B cell (primary cell): ENCODE measurements around the gene BCL2L13. TPM values are rescaled to one million over a fixed set of nuclear protein-coding genes. Genes with fewer than 3 reads are reported as not detected.

Experiments used
- ATAC-seq: fragments of 200-7000 bp; cut with Tn5 transposase; one replicate; pipeline ENCODE4 v1.10.0; 2021; ENCODE audit warnings: low read depth, mild to moderate bottlenecking, moderate number of reproducible peaks, moderate library complexity
- CTCF ChIA-PET: fragments of 350-600 bp; sonication (Branson Sonifier 250); formaldehyde crosslinking; loops from one replicate; lab custom pipeline; 2021; ENCODE audit warnings: antibody characterized with exemption, inconsistent platforms; lab: Charles Lee
- POLR2A ChIA-PET: fragments of 350-600 bp; sonication (Branson Sonifier 250); formaldehyde crosslinking; loops from one replicate; lab custom pipeline; 2021; ENCODE audit warnings: antibody characterized with exemption; lab: Charles Lee
- DNase-seq: peaks from one replicate; pipeline ENCODE4 v3.0.0; 2013
- H2AFZ ChIP-seq: 2 replicates; pipeline ENCODE4 v1.6.1; 2012; ENCODE audit warnings: mild to moderate bottlenecking, low read depth, low read length; ENCODE audit not compliant: insufficient read depth, poor library complexity, severe bottlenecking
- H3K27ac ChIP-seq, 2 donors: 1 replicate in 1 of 2; 2 replicates in 1 of 2; pipeline ENCODE4 v1.5.1; 2012 to 2013; ENCODE audit warnings: low read length in 2 of 2, mild to moderate bottlenecking in 2 of 2, moderate library complexity in 1 of 2
- H3K27me3 ChIP-seq, 4 experiments: fragments of 200-600 bp in 1 of 4; sonication (generic) in 1 of 4; replicated peaks in 1 of 4; 1 replicate in 2 of 4; 2 replicates in 2 of 4; pipeline versions ENCODE4 v1.6.1 to v1.7.0; 2013 to 2016; ENCODE audit warnings: low read length in 3 of 4, mild to moderate bottlenecking in 2 of 4, mixed read lengths in 1 of 4, moderate library complexity in 1 of 4; ENCODE audit not compliant: insufficient read depth in 4 of 4, control insufficient read depth in 3 of 4; ENCODE audit errors: control extremely low read depth in 1 of 4
- H3K36me3 ChIP-seq, 2 experiments: replicated peaks in 1 of 2; 1 replicate in 1 of 2; 2 replicates in 1 of 2; pipeline versions ENCODE4 v1.6.1 to v1.7.1; 2013; ENCODE audit warnings: low read length in 1 of 2; ENCODE audit not compliant: insufficient read depth in 2 of 2, control insufficient read depth in 1 of 2; ENCODE audit errors: control extremely low read depth in 1 of 2, extremely low read depth in 1 of 2
- H3K4me1 ChIP-seq, 2 donors: fragments of 200-600 bp in 1 of 2; sonication (generic) in 1 of 2; 1 replicate in 1 of 2; 2 replicates in 1 of 2; pipeline versions ENCODE4 v1.5.1 to v1.6.1; 2013 to 2017; ENCODE audit warnings: low read length in 2 of 2; ENCODE audit not compliant: control insufficient read depth in 2 of 2, insufficient read depth in 2 of 2
- H3K4me2 ChIP-seq: replicated peaks from 2 replicates; pipeline ENCODE3; 2012; ENCODE audit warnings: mild to moderate bottlenecking, low read depth, low read length; ENCODE audit not compliant: poor library complexity, severe bottlenecking
- H3K4me3 ChIP-seq, 5 experiments: fragments of 200-600 bp in 1 of 5; sonication (generic) in 1 of 5; 1 replicate in 3 of 5; 2 replicates in 2 of 5; pipeline versions ENCODE4 v1.5.1 to v1.7.0; 2011 to 2016; ENCODE audit warnings: low read length in 4 of 5, mild to moderate bottlenecking in 4 of 5, low read depth in 2 of 5, control low read depth in 1 of 5, moderate library complexity in 1 of 5; ENCODE audit not compliant: insufficient read depth in 1 of 5; ENCODE audit errors: control extremely low read depth in 1 of 5, extremely low read depth in 1 of 5
- H3K79me2 ChIP-seq: fragments of 200-600 bp; sonication (generic); one replicate; pipeline ENCODE4 v1.6.0; 2016; ENCODE audit warnings: low read length; ENCODE audit not compliant: control insufficient read depth, insufficient read depth
- H3K9ac ChIP-seq: fragments of 200-600 bp; sonication (generic); 2 replicates; pipeline ENCODE4 v1.6.1; 2017; ENCODE audit warnings: mild to moderate bottlenecking, low read length, moderate library complexity
- H3K9me3 ChIP-seq, 3 donors: one replicate each; pipeline versions ENCODE4 v1.6.1 to v1.7.1; 2013; ENCODE audit warnings: low read length in 2 of 3; ENCODE audit not compliant: control insufficient read depth in 2 of 3, insufficient read depth in 1 of 3; ENCODE audit errors: control extremely low read depth in 1 of 3
- H4K20me1 ChIP-seq: 2 replicates; pipeline ENCODE4 v1.6.0; 2012; ENCODE audit warnings: mild to moderate bottlenecking, low read length; ENCODE audit not compliant: insufficient read depth, control insufficient read depth, poor library complexity, severe bottlenecking
- H3K27ac Mint-ChIP-seq: one replicate; pipeline ENCODE4 v1.8.0; 2021; ENCODE audit warnings: mixed read lengths
- H3K27me3 Mint-ChIP-seq: one replicate; pipeline ENCODE4 v1.8.0; 2021; ENCODE audit warnings: mixed read lengths
- H3K4me1 Mint-ChIP-seq: one replicate; pipeline ENCODE4 v1.8.0; 2021; ENCODE audit warnings: mixed read lengths
- H3K4me3 Mint-ChIP-seq: one replicate; pipeline ENCODE4 v1.8.0; 2021; ENCODE audit warnings: mixed read lengths
- H3K9me3 Mint-ChIP-seq: one replicate; pipeline ENCODE4 v1.8.0; 2022; ENCODE audit warnings: mixed read lengths; ENCODE audit not compliant: insufficient read depth
- EZH2 ChIP-seq: IDR thresholded peaks from 2 replicates; pipeline ENCODE4 v1.6.1; 2012; ENCODE audit warnings: borderline replicate concordance, low read depth, mild to moderate bottlenecking, moderate library complexity, low read length; ENCODE audit not compliant: insufficient read depth, poor library complexity, severe bottlenecking
- WGBS: methylation state at CpG from one replicate; pipeline ENCODE4 v1.1.5; 2013; ENCODE audit warnings: missing lambda C conversion rate; ENCODE audit not compliant: insufficient coverage; 5-methylcytosine and 5-hydroxymethylcytosine counted together
- intact Hi-C: fragments of 100-400 bp; cut with micrococcal nuclease; formaldehyde crosslinking; loops from one replicate; pipeline ENCODE4 v1.10.0; 2022
- polyA plus RNA-seq: library from polyadenylated mRNA; depleted of rRNA; stranded (reverse); fragments of >200 nt; gene quantifications from 2 replicates; pipeline ENCODE4 v1.2.3, GENCODE V29; 2012
- total RNA-seq, 2 donors: library from RNA; stranded (reverse); fragments of 120-200 nt in 1 of 2; gene quantifications; 1 replicate in 1 of 2; 2 replicates in 1 of 2; pipeline versions ENCODE4 v1.2.3 to v1.2.4, GENCODE V29; 2013 to 2022
- TF ChIP-seq, protein P1 (sequence below): fragments of 200-600 bp; IDR thresholded peaks from one replicate; pipeline ENCODE4 v1.8.0; 2022; ENCODE audit warnings: antibody characterized with exemption, mild to moderate bottlenecking

The BCL2L13 gene
- total and polyA plus RNA-seq, 2 donors (not counting 1 experiment from before 2014, with no cell fraction given) = 19.2 to 29.9 TPM

DNA sequence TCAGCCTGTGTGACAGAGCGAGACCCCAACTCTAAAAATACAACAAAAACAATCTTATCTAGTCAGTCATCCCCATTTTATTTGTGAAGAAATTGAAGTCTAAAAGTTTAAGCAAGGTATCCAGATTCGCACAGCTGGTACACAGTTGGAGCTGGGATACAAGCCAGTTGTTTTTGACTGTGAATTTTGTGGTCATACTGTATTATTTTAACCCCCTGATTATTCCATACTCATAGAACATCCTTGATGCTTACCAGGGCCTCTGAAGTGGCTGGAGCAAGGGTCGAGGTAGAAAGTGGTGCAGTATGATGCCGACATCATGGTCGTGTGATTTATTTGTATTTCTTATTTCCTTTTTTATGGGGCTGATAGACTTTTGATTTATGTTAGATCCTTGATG, 85.7 kb downstream of the BCL2L13 start:
- Mint-ChIP-seq H3K27ac (no peak overlapping the region), H3K9me3 (no peaks in the 10 kb centered on the region), H3K27me3 (no peaks in the 10 kb centered on the region), H3K4me3 (no peak overlapping the region), H3K4me1 (peaks cover 6% of the 10 kb centered on the region)
- intact Hi-C loops = no loop called here
- Histone ChIP-seq H3K27me3 (no peaks in the 10 kb centered on the region), H3K9me3 (no peaks in the 10 kb centered on the region), H3K4me3 (no peak overlapping the region), H2AFZ (no peak overlapping the region), H3K9ac (no peak overlapping the region), H3K79me2 (no peaks in the 10 kb centered on the region), H4K20me1 (no peaks in the 10 kb centered on the region), H3K27ac (no peak overlapping the region), H3K36me3 (peaks cover 1 to 20% of the 10 kb centered on the region in 2 experiments), H3K4me1 (no peaks in the 10 kb centered on the region), H3K4me2 (no peak overlapping the region)
- WGBS = no CpG with 5 or more reads among the region's 5 CpGs
- no peak for DNase-seq
- ATAC-seq = no peak
- ChIA-PET CTCF (interaction anchor here (1.7 kb wide), 1 partner anchor 61 kb away, joined by 4 read pairs; no protein-coding TSS in a partner anchor), POLR2A (no interaction called here)
- TF ChIP-seq EZH2 = no peak
- TF ChIP-seq, protein P1, sequence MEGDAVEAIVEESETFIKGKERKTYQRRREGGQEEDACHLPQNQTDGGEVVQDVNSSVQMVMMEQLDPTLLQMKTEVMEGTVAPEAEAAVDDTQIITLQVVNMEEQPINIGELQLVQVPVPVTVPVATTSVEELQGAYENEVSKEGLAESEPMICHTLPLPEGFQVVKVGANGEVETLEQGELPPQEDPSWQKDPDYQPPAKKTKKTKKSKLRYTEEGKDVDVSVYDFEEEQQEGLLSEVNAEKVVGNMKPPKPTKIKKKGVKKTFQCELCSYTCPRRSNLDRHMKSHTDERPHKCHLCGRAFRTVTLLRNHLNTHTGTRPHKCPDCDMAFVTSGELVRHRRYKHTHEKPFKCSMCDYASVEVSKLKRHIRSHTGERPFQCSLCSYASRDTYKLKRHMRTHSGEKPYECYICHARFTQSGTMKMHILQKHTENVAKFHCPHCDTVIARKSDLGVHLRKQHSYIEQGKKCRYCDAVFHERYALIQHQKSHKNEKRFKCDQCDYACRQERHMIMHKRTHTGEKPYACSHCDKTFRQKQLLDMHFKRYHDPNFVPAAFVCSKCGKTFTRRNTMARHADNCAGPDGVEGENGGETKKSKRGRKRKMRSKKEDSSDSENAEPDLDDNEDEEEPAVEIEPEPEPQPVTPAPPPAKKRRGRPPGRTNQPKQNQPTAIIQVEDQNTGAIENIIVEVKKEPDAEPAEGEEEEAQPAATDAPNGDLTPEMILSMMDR = no peak

DNA sequence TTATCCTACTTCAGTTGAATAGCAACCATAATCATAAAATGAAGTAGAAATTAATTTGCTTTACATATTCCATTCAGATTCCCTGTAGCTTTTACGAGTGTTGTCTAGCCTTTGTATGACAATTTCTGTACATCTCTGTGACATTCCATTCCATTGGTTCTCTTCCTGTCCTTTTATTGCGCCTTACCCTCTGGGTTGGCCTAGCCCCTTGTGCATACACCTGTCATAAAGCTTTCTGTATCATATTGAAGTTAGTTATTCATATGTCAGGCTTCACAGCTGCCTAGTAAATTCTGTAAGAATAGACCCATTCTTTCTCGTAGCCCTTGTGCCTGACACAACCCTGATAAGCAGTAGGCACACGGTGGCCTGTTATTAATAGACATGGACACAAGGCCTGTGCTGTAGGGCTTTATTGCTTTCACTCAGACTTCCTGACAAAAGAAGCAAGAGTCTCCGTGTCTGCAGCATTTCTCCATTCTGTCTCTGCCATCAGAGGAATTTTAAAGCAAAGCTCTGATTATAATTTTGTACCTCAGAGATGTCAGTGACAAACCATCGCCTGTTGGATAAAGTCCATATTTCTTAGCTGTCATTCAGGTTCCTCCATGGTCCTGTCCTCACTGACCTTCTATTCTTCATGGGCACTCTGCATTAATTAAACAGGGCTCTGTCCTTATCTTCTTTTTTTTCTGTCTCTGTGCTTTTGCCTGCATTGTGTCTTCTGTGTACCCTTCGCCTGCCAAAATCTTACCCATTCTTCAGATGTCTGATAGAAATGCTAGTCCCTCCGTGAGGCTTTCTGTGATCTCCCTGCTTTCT, 86.3 kb downstream of the BCL2L13 start:
- H2AFZ ChIP-seq = no peak overlapping the region
- Mint-ChIP-seq H3K4me3 (no peak overlapping the region), H3K27ac (peak overlapping the region; percentile 67), H3K4me1 (peaks cover 6% of the 10 kb centered on the region), H3K9me3 (no peaks in the 10 kb centered on the region), H3K27me3 (no peaks in the 10 kb centered on the region)
- no peak overlapping the region for H3K9ac ChIP-seq
- no peak overlapping the region for H3K27ac ChIP-seq
- H3K9me3 ChIP-seq = no peaks in the 10 kb centered on the region
- no peak overlapping the region for H3K4me3 ChIP-seq
- WGBS = 81% methylated on average over 4 of the region's 8 CpGs
- POLR2A ChIA-PET = no interaction called here
- TF ChIP-seq, protein P1 = no peak
- TF ChIP-seq EZH2 = no peak
- H3K36me3 ChIP-seq = peaks cover 1 to 26% of the 10 kb centered on the region in 2 experiments
- ATAC-seq = no peak
- H3K4me2 ChIP-seq = no peak overlapping the region
- no peaks in the 10 kb centered on the region for H3K4me1 ChIP-seq
- H3K27me3 ChIP-seq = no peaks in the 10 kb centered on the region
- DNase-seq = no peak
- CTCF ChIA-PET = no interaction called here
- H3K79me2 ChIP-seq = no peaks in the 10 kb centered on the region
- intact Hi-C loops = no loop called here
- no peaks in the 10 kb centered on the region for H4K20me1 ChIP-seq
